T-helper 2 cell treated with Interferon-gamma antibody and Interleukin-4, amounts not matched to agents 100 ng/mL and 5 ng/mL, for 36 hours (primary cell): Measurements from ENCODE around the gene FOXJ3. TPM values are rescaled to one million over a fixed set of nuclear protein-coding genes. Genes with fewer than 3 reads are reported as not detected.

Experiments
- intact Hi-C: fragments of 100-400 bp; cut with micrococcal nuclease; formaldehyde crosslinking; loops from one replicate; pipeline ENCODE4 v1.15.1; 2023
- total RNA-seq: library from RNA; stranded (reverse); gene quantifications from 2 replicates; pipeline ENCODE4 v1.2.3, GENCODE V29; 2022

Gene FOXJ3
- total RNA-seq, 1 donor from 2014 or later, result 47.8 TPM

DNA sequence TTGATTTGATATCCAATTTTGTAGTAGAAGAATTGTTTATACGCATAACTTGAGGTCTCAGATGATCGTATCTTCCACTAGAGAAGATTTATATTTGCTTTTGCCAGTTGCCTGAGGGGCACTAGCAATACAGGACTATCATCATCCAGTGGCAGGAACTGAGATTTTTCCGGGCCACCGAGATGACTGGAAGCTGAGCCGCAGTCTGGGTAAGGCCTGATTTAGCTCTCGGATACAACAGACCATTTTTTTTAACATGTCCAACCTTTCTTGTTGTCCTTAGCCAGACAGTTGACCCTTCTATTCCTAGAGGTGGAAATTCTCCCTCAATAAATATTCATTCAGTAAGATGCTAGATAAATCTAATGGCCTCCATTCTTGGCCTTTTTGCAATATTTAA lies 207.3 kb downstream of the FOXJ3 start:
- intact Hi-C loops, result no loop called here

Other genes with a start within 250 kb of the FOXJ3 start
- not detected in 2 replicates for gene GUCA2B, start 181.8 kb downstream of the FOXJ3 start, total RNA-seq
- gene GUCA2A, start 170.5 kb downstream of the FOXJ3 start, total RNA-seq, result not detected in 2 replicates
- gene RIMKLA, start 45.6 kb upstream of the FOXJ3 start, total RNA-seq, result 1.2 and 1.7 TPM in 2 replicates
- not detected in 2 replicates for gene ZMYND12, start 120.8 kb upstream of the FOXJ3 start, total RNA-seq
- 39.0 and 50.7 TPM in 2 replicates for gene PPCS, start 121.3 kb upstream of the FOXJ3 start, total RNA-seq
- gene CCDC30, start 128.1 kb upstream of the FOXJ3 start, total RNA-seq, result 1.7 and 2.2 TPM in 2 replicates